ENCODE measurements around the gene SOBP.

SOBP gene

GRCh38 chr6:107611094-107611810, 121.3 kb downstream of the SOBP start:
- H3K4me3 ChIP-seq (ENCODE audit: low read length) = no peak overlapping the region
- TF ChIP-seq CTCF (IDR thresholded peaks at IDR 0.05; ENCODE audit: insufficient read depth, low read depth, low read length, missing control alignments) = no peak
- no peak for DNase-seq (ENCODE audit: low read depth)

GRCh38 chr6:107612762-107613415, 123.0 kb downstream of the SOBP start:
- no peak for TF ChIP-seq CTCF (IDR thresholded peaks at IDR 0.05; ENCODE audit: insufficient read depth, low read depth, low read length, missing control alignments)
- DNase-seq (ENCODE audit: low read depth) = no peak
- H3K4me3 ChIP-seq (ENCODE audit: low read length) = no peak overlapping the region

GRCh38 chr6:107613651-107614379, 123.9 kb downstream of the SOBP start:
- no peak for DNase-seq (ENCODE audit: low read depth)
- H3K4me3 ChIP-seq (ENCODE audit: low read length) = no peak overlapping the region
- no peak for TF ChIP-seq CTCF (IDR thresholded peaks at IDR 0.05; ENCODE audit: insufficient read depth, low read depth, low read length, missing control alignments)

GRCh38 chr6:107614828-107615227, 124.9 kb downstream of the SOBP start:
- DNase-seq (ENCODE audit: low read depth) = no peak
- no peak for TF ChIP-seq CTCF (IDR thresholded peaks at IDR 0.05; ENCODE audit: insufficient read depth, low read depth, low read length, missing control alignments)
- no peak overlapping the region for H3K4me3 ChIP-seq (ENCODE audit: low read length)

- no peak for DNase-seq (ENCODE audit: low read depth)
- no peak overlapping the region for H3K4me3 ChIP-seq (ENCODE audit: low read length)
- no peak for TF ChIP-seq CTCF (IDR thresholded peaks at IDR 0.05; ENCODE audit: insufficient read depth, low read depth, low read length, missing control alignments)
These were observed 126.9 kb downstream of the SOBP start for GRCh38 chr6:107616775-107617174.

- TF ChIP-seq CTCF (IDR thresholded peaks at IDR 0.05; ENCODE audit: insufficient read depth, low read depth, low read length, missing control alignments) = no peak
- no peak overlapping the region for H3K4me3 ChIP-seq (ENCODE audit: low read length)
- DNase-seq (ENCODE audit: low read depth) = no peak
These were observed 127.5 kb downstream of the SOBP start for GRCh38 chr6:107617341-107617932.

All from epithelial cell of esophagus (primary cell).